H1 (cell line): ENCODE measurements around the gene FAM81B. TPM values are rescaled to one million over a fixed set of nuclear protein-coding genes. Genes with fewer than 3 reads are reported as not detected.

Experiments used
- GABPA ChIP-seq: IDR thresholded peaks from 2 replicates; pipeline ENCODE4 v1.6.1; 2011; ENCODE audit warnings: mild to moderate bottlenecking, low read length, moderate library complexity, borderline replicate concordance; ENCODE audit not compliant: insufficient read depth
- JUND ChIP-seq: IDR thresholded peaks from 2 replicates; pipeline ENCODE4 v1.6.1; 2011; ENCODE audit warnings: mild to moderate bottlenecking, improper control_type of control experiment, low read length
- SIN3A ChIP-seq, 2 experiments: IDR thresholded peaks in 1 of 2; conservative IDR thresholded peaks in 1 of 2; 2 replicates each; pipeline ENCODE4 v1.6.1; 2011 to 2012; ENCODE audit warnings: low read length in 2 of 2, improper control_type of control experiment in 1 of 2, low read depth in 1 of 2, mild to moderate bottlenecking in 1 of 2
- polyA plus RNA-seq, 7 experiments: library from polyadenylated mRNA; depleted of rRNA in 3 of 7; stranded (reverse) in 5 of 7; unstranded in 2 of 7; fragments of >200 nt in 5 of 7; fragments of 200-250 nt in 2 of 7; gene quantifications; 1 replicate in 5 of 7; 2 replicates in 1 of 7; 4 replicates in 1 of 7; pipeline versions ENCODE4 v1.2.1 to v1.2.3, GENCODE V29; 2011 to 2013; ENCODE audit warnings: missing spikeins in 2 of 7, mixed read lengths in 2 of 7
- total RNA-seq: library from RNA; stranded (reverse); fragmentation: NEBNext Ultra II Directional; extraction: Animal tissue kit (Norgen Biotek cat#: 25700); gene quantifications from 2 replicates; pipeline ENCODE4 v1.2.1, GENCODE V29; 2021

Gene FAM81B
- total and polyA plus RNA-seq, 2 of the 8 experiments (the other 6 are each of a cell fraction or from before 2014, with no cell fraction given), result not detected

DNA sequence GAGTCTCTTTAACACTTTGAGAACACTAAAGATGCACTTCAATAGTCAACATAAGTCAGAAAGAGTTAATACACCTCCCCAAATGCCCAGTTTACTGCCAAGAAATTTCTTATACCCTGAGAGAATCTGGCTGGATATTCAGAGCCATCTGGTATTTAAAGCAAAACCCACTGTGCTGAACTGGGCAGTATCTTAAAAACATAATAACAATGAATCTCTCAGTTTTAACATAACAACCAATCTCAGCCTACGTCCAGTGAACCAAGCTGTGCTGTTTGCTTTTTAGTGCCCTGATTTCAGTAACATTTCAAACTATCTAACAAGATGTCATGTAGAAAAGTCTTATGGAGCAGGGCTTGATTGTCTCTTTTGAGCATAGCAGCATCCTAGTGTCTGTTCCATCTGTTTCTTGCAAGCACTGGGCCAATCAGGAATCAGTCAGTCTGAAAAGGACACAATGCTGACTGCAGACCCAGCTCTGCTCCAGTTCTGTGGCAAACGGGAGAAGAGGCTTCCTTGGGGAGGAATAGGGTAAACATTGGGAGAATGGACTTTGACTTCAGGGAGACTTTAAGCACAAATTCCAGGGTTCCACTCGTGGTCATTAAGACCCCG lies 43.6 kb upstream of the FAM81B start (continued):
- TF ChIP-seq GABPA (no peak), JUND (no peak), SIN3A (conservative IDR thresholded peaks at IDR 0.05 in 1 of 2, IDR thresholded peaks at IDR 0.05 in 1 of 2; ENCODE audit: low read depth in 1 of 2, low read length in 2 of 2) (no peak)
- TF ChIP-seq, all 59 proteins: peak for 0
